GM21360 (cell line): ENCODE measurements around the gene ABCC4.

Experiments used
- ATAC-seq: cut with Tn5 transposase; IDR thresholded peaks from one replicate; pipeline ENCODE4 v1.9.1; 2021; ENCODE audit warnings: mild to moderate bottlenecking, moderate library complexity; ENCODE audit not compliant: unreplicated experiment

ABCC4 gene

GRCh38 chr13:95007322-95007721 lies 293.9 kb downstream of the ABCC4 start:
- ATAC-seq, result no peak

- no peak for ATAC-seq
Observed at GRCh38 chr13:95005300-95005699, 296.0 kb downstream of the ABCC4 start.

- no peak for ATAC-seq
Observed at GRCh38 chr13:95003019-95003813, 298.0 kb downstream of the ABCC4 start.

GRCh38 chr13:95002126-95002525 lies 299.1 kb downstream of the ABCC4 start:
- ATAC-seq, result no peak

- no peak for ATAC-seq
Observed at GRCh38 chr13:94999871-95000270, 301.4 kb downstream of the ABCC4 start.

- ATAC-seq, result no peak
Observed at GRCh38 chr13:94997126-94997525, 304.1 kb downstream of the ABCC4 start.

GRCh38 chr13:94996445-94996844 lies 304.8 kb downstream of the ABCC4 start:
- no peak for ATAC-seq

- ATAC-seq, result no peak
Observed at GRCh38 chr13:94994506-94994905, 306.7 kb downstream of the ABCC4 start.

GRCh38 chr13:94993616-94994015 lies 307.6 kb downstream of the ABCC4 start:
- no peak for ATAC-seq

GRCh38 chr13:94992036-94992960 lies 309.0 kb downstream of the ABCC4 start:
- no peak for ATAC-seq

GRCh38 chr13:94988654-94989053 lies 312.6 kb downstream of the ABCC4 start:
- ATAC-seq, result no peak

GRCh38 chr13:94987869-94988268 lies 313.4 kb downstream of the ABCC4 start:
- ATAC-seq, result no peak

GRCh38 chr13:94987081-94987480 lies 314.2 kb downstream of the ABCC4 start:
- no peak for ATAC-seq

GRCh38 chr13:94984958-94985357 lies 316.3 kb downstream of the ABCC4 start:
- ATAC-seq, result no peak

- ATAC-seq, result no peak
Observed at GRCh38 chr13:94978516-94978915, 322.7 kb downstream of the ABCC4 start.

- ATAC-seq, result no peak
Observed at GRCh38 chr13:94974015-94974951, 327.0 kb downstream of the ABCC4 start.

GRCh38 chr13:94972262-94972661 lies 329.0 kb downstream of the ABCC4 start:
- no peak for ATAC-seq
